ENCODE results near the gene INAFM1. TPM values are rescaled to one million over a fixed set of nuclear protein-coding genes. Genes with fewer than 3 reads are reported as not detected.

Gene INAFM1
- total and polyA plus RNA-seq, 9 of the 15 experiments (the other 6 are each of a cell fraction or from before 2014, with no cell fraction given): 0.71 to 30.9 (median 3.1) TPM

DNA sequence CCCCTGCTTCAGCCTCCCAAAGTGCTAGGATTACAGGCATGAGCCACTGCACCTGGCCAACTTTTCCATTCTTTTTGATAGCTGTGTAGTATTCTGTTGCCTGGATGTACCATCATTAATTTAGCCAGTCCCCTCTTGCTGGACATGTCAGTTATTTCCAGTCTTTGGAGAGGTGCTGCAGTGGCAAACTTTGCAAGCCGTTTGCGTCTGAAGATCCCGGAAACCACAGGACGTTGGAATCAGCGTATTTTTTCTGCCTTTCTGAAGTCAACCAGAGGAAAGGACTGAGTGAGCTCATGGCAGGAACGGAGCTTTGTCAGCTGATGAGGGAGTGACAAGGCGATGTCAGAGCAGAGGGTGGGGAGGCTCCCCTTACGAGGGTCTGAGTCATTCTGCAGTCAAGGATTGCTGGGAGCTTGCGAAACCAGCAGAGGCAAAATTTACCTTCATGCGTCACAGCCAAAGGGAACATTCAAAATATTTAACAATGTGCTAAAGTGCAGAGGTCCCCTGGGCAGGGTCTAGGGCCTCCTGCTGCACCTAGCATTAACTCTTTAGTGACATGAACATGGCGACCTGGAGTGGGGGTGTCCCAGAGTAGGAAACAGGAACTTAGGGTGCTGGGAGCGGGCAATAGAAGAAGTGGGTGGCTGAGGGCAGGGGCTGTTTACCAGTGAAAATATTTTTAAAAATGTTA lies 40.6 kb downstream of the INAFM1 start (continued):
- TF ChIP-seq ZNF76 (CRISPR knock-in tag; IDR thresholded peaks at IDR 0.05; ENCODE audit: borderline replicate concordance) (no peak), HOXB6 (CRISPR knock-in tag; IDR thresholded peaks at IDR 0.05; ENCODE audit: borderline replicate concordance) (no peak), NR1H2 (CRISPR knock-in tag; IDR thresholded peaks at IDR 0.05) (no peak), OTX1 (CRISPR knock-in tag; IDR thresholded peaks at IDR 0.05) (no peak), BCL6 (CRISPR knock-in tag; IDR thresholded peaks at IDR 0.05) (no peak), GABPB2 (CRISPR knock-in tag; conservative IDR thresholded peaks at IDR 0.05) (no peak), ZNF436 (CRISPR knock-in tag; IDR thresholded peaks at IDR 0.05) (no peak), ZNF217 (CRISPR knock-in tag; IDR thresholded peaks at IDR 0.05) (no peak), ZNF23 (CRISPR knock-in tag; IDR thresholded peaks at IDR 0.05) (no peak), NRF1 (conservative IDR thresholded peaks at IDR 0.05 in 1 of 2, IDR thresholded peaks at IDR 0.05 in 1 of 2) (peak; percentile 19 to 55; a peak in 2 of 4 replicates), SP1 (CRISPR knock-in tag; IDR thresholded peaks at IDR 0.05) (peak; percentile 61; the same call in 1 of the 2 replicates), PTTG1 (tag; IDR thresholded peaks at IDR 0.05; ENCODE audit: low read depth) (no peak), ZKSCAN3 (CRISPR knock-in tag; IDR thresholded peaks at IDR 0.05) (no peak), ARID1B (IDR thresholded peaks at IDR 0.05) (peak; percentile 86), PHB2 (IDR thresholded peaks at IDR 0.05; ENCODE audit: low read depth) (no peak)
- TF ChIP-seq, protein P1, sequence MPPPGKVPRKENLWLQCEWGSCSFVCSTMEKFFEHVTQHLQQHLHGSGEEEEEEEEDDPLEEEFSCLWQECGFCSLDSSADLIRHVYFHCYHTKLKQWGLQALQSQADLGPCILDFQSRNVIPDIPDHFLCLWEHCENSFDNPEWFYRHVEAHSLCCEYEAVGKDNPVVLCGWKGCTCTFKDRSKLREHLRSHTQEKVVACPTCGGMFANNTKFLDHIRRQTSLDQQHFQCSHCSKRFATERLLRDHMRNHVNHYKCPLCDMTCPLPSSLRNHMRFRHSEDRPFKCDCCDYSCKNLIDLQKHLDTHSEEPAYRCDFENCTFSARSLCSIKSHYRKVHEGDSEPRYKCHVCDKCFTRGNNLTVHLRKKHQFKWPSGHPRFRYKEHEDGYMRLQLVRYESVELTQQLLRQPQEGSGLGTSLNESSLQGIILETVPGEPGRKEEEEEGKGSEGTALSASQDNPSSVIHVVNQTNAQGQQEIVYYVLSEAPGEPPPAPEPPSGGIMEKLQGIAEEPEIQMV (tag; conservative IDR thresholded peaks at IDR 0.05; ENCODE audit: low read depth): no peak
- TF ChIP-seq, protein P2, sequence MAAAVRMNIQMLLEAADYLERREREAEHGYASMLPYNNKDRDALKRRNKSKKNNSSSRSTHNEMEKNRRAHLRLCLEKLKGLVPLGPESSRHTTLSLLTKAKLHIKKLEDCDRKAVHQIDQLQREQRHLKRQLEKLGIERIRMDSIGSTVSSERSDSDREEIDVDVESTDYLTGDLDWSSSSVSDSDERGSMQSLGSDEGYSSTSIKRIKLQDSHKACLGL (CRISPR knock-in tag; IDR thresholded peaks at IDR 0.05; ENCODE audit: borderline replicate concordance, poor library complexity, severe bottlenecking): no peak
- TF ChIP-seq, protein P3, sequence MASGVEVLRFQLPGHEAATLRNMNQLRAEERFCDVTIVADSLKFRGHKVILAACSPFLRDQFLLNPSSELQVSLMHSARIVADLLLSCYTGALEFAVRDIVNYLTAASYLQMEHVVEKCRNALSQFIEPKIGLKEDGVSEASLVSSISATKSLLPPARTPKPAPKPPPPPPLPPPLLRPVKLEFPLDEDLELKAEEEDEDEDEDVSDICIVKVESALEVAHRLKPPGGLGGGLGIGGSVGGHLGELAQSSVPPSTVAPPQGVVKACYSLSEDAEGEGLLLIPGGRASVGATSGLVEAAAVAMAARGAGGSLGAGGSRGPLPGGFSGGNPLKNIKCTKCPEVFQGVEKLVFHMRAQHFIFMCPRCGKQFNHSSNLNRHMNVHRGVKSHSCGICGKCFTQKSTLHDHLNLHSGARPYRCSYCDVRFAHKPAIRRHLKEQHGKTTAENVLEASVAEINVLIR (CRISPR knock-in tag; IDR thresholded peaks at IDR 0.05): peak; percentile 59
- TF ChIP-seq, protein P4, sequence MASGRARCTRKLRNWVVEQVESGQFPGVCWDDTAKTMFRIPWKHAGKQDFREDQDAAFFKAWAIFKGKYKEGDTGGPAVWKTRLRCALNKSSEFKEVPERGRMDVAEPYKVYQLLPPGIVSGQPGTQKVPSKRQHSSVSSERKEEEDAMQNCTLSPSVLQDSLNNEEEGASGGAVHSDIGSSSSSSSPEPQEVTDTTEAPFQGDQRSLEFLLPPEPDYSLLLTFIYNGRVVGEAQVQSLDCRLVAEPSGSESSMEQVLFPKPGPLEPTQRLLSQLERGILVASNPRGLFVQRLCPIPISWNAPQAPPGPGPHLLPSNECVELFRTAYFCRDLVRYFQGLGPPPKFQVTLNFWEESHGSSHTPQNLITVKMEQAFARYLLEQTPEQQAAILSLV (tag; IDR thresholded peaks at IDR 0.05): peak; percentile 44; the same call in 1 of the 2 replicates
- TF ChIP-seq, protein P5, sequence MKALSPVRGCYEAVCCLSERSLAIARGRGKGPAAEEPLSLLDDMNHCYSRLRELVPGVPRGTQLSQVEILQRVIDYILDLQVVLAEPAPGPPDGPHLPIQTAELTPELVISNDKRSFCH (CRISPR knock-in tag; IDR thresholded peaks at IDR 0.05): no peak
- TF ChIP-seq, protein P5 (tag; IDR thresholded peaks at IDR 0.05): no peak
- TF ChIP-seq, protein P6, sequence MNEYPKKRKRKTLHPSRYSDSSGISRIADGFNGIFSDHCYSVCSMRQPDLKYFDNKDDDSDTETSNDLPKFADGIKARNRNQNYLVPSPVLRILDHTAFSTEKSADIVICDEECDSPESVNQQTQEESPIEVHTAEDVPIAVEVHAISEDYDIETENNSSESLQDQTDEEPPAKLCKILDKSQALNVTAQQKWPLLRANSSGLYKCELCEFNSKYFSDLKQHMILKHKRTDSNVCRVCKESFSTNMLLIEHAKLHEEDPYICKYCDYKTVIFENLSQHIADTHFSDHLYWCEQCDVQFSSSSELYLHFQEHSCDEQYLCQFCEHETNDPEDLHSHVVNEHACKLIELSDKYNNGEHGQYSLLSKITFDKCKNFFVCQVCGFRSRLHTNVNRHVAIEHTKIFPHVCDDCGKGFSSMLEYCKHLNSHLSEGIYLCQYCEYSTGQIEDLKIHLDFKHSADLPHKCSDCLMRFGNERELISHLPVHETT (CRISPR knock-in tag; conservative IDR thresholded peaks at IDR 0.05 in 1 of 2, IDR thresholded peaks at IDR 0.05 in 1 of 2): peak in 1 of 2 experiments; percentile 68; a peak in 1 of 4 replicates

Measured in K562 (cell line).